Adrenal gland (tissue), 12 donors: ENCODE data around the gene TNS1. TPM values are rescaled to one million over a fixed set of nuclear protein-coding genes. Genes with fewer than 3 reads are reported as not detected.

Source experiments
- DNase-seq, 7 donors: peaks; one replicate each; pipeline ENCODE4 v3.0.0-alpha.2; 2019 to 2020
- H3K27ac ChIP-seq, 5 donors: fragments of 200-600 bp; sonication (generic) in 4 of 5; 1 replicate in 3 of 5; 2 replicates in 2 of 5; pipeline versions ENCODE4 v1.5.1 to v1.8.0; 2016 to 2020; ENCODE audit warnings: mild to moderate bottlenecking in 1 of 5
- H3K27me3 ChIP-seq: fragments of 200-600 bp; 2 replicates; pipeline ENCODE4 v1.8.0; 2021
- H3K36me3 ChIP-seq, 2 donors: fragments of 200-600 bp; replicated peaks in 1 of 2; 1 replicate in 1 of 2; 2 replicates in 1 of 2; pipeline versions ENCODE4 v1.5.1 to v1.8.0; 2018 to 2022
- H3K4me1 ChIP-seq, 2 donors: fragments of 200-600 bp; replicated peaks in 1 of 2; 1 replicate in 1 of 2; 2 replicates in 1 of 2; pipeline versions ENCODE4 v1.5.1 to v1.8.0; 2018 to 2021
- H3K4me3 ChIP-seq, 4 donors: fragments of 200-600 bp; sonication (generic) in 3 of 4; one replicate each; pipeline ENCODE4 v1.5.1; 2016 to 2018
- H3K9me3 ChIP-seq, 3 donors: fragments of 200-600 bp; sonication (generic) in 1 of 3; replicated peaks in 1 of 3; 1 replicate in 2 of 3; 2 replicates in 1 of 3; pipeline versions ENCODE4 v1.5.1 to v1.8.0; 2016 to 2021
- CTCF ChIP-seq, 6 experiments: fragments of 450-650 bp in 4 of 6; fragments of 200-600 bp in 2 of 6; sonication (generic) in 1 of 6; IDR thresholded peaks; 1 replicate in 5 of 6; 2 replicates in 1 of 6; pipeline versions ENCODE4 v1.5.1 to v1.8.0; 2016 to 2021; ENCODE audit warnings: antibody characterized with exemption in 6 of 6, mild to moderate bottlenecking in 2 of 6, moderate library complexity in 1 of 6
- POLR2A ChIP-seq, 2 donors: fragments of 450-650 bp; IDR thresholded peaks; one replicate each; pipeline ENCODE4 v1.6.1; 2017; ENCODE audit warnings: antibody characterized with exemption in 2 of 2, mild to moderate bottlenecking in 2 of 2, moderate library complexity in 1 of 2
- WGBS, 4 donors: extraction: QIAGEN DNeasy Blood & Tissue Kit in 2 of 4; methylation state at CpG; one replicate each; pipeline versions ENCODE4 v1.1.5 to v1.1.7; 2013 to 2017; 5-methylcytosine and 5-hydroxymethylcytosine counted together
- intact Hi-C, 2 donors: fragments of 100-400 bp; cut with DNase I; formaldehyde crosslinking; loops; one replicate each; pipeline versions ENCODE4 v1.14.1 to v1.15.0; 2022 to 2023
- polyA plus RNA-seq, 3 donors: library from polyadenylated mRNA; stranded (reverse); fragments of 200-250 nt in 2 of 3; fragments of 350-450 nt in 1 of 3; fragmentation: Illumina TruSeq in 1 of 3; extraction: RNeasy Lipid Tissue Mini Kit (QIAGEN cat#74804) in 1 of 3; gene quantifications; one replicate each; pipeline ENCODE4 v1.2.3, GENCODE V29; 2013 to 2014
- total RNA-seq, 9 donors: library from RNA; depleted of rRNA in 4 of 9; stranded (reverse); fragments of >200 nt in 4 of 9; fragments of 120-200 nt in 1 of 9; fragmentation: NEBNext Ultra II Directional in 1 of 9; extraction: Animal tissue kit (Norgen Biotek cat#: 25700) in 1 of 9; gene quantifications; one replicate each; pipeline versions ENCODE4 v1.1.0 to v1.2.4, GENCODE V29; 2013 to 2023
- donor health status: healthy with polysubstance abuse.
- donor health status: Bipolar disorder and iron deficiency.
- donor health status: DM: yes; HTN: yes; CAD: no.
- donor health status: DM: no; HTN: no; CAD: no.
- donor health status: DM: no; HTN: no; CAD: no.
- donor health status: DM: yes; HTN: yes; CAD: no.

The TNS1 gene
- total and polyA plus RNA-seq, 12 donors, result 34.1 to 341 (median 252) TPM

GRCh38 chr2:217937446-217937845, 65.3 kb downstream of the TNS1 start:
- H3K36me3 ChIP-seq, result peaks cover 0 to 10% of the 10 kb centered on the region in 2 donors
- WGBS, 4 donors, result 9 to 28% (median 22%) methylated on average over 6 to 8 of the region's 8 CpGs
- peak in 4 of 7 donors; percentile 58 to 68 (median 64) for DNase-seq
- no peaks in the 10 kb centered on the region for H3K9me3 ChIP-seq
- H3K4me3 ChIP-seq, result no peak overlapping the region
- intact Hi-C loops, result loop anchor here in 1 of 2 donors (10.0 kb wide), 1 partner anchor 47 kb away; no protein-coding TSS in a partner anchor
- H3K4me1 ChIP-seq, result peaks cover 83 to 97% of the 10 kb centered on the region in 2 donors
- H3K27me3 ChIP-seq, result no peaks in the 10 kb centered on the region
- H3K27ac ChIP-seq, result peak overlapping the region; percentile 40 to 98 (median 80)
- no peak for TF ChIP-seq CTCF (IDR thresholded peaks at IDR 0.05)
- TF ChIP-seq POLR2A (IDR thresholded peaks at IDR 0.05), result no peak

GRCh38 chr2:217936952-217937351, 65.8 kb downstream of the TNS1 start:
- Histone ChIP-seq H3K36me3 (peaks cover 0 to 13% of the 10 kb centered on the region in 2 donors), H3K4me1 (peaks cover 83 to 97% of the 10 kb centered on the region in 2 donors), H3K27ac (peak overlapping the region; percentile 27 to 98 (median 80)), H3K27me3 (no peaks in the 10 kb centered on the region), H3K9me3 (no peaks in the 10 kb centered on the region), H3K4me3 (no peak overlapping the region)
- no peak for DNase-seq
- 53 to 64% (median 62%) methylated on average over 9 to 10 of the region's 10 CpGs for WGBS, 4 donors
- TF ChIP-seq POLR2A (IDR thresholded peaks at IDR 0.05), result no peak
- no peak for TF ChIP-seq CTCF (IDR thresholded peaks at IDR 0.05)
- intact Hi-C loops, result loop anchor here in 1 of 2 donors (10.0 kb wide), 1 partner anchor 48 kb away; no protein-coding TSS in a partner anchor

GRCh38 chr2:217935901-217936684, 66.7 kb downstream of the TNS1 start:
- peak overlapping the region in 4 of 5 donors; percentile 68 to 98 (median 88) for H3K27ac ChIP-seq
- H3K27me3 ChIP-seq, result no peaks in the 10 kb centered on the region
- intact Hi-C loops, result loop anchor here in 1 of 2 donors (10.0 kb wide), 1 partner anchor 49 kb away; no protein-coding TSS in a partner anchor
- H3K4me3 ChIP-seq, result no peak overlapping the region
- TF ChIP-seq POLR2A (IDR thresholded peaks at IDR 0.05) (no peak), CTCF (IDR thresholded peaks at IDR 0.05) (no peak)
- DNase-seq, result no peak
- no peaks in the 10 kb centered on the region for H3K9me3 ChIP-seq
- WGBS, 4 donors, result 58 to 60% (median 58%) methylated on average over 9 to 10 of the region's 10 CpGs
- H3K4me1 ChIP-seq, result peaks cover 87 to 99% of the 10 kb centered on the region in 2 donors
- H3K36me3 ChIP-seq, result peaks cover 0 to 13% of the 10 kb centered on the region in 2 donors

GRCh38 chr2:217935235-217935879, 67.4 kb downstream of the TNS1 start:
- intact Hi-C loops, result loop anchor here in 1 of 2 donors (10.0 kb wide), 1 partner anchor 49 kb away; no protein-coding TSS in a partner anchor
- DNase-seq, result no peak
- peaks cover 0 to 13% of the 10 kb centered on the region in 2 donors for H3K36me3 ChIP-seq

More at GRCh38 chr2:217935235-217935879, 67.4 kb downstream of the TNS1 start:
- WGBS, 4 donors, result 56 to 69% (median 60%) methylated on average over 5 to 7 of the region's 7 CpGs
- Histone ChIP-seq H3K27me3 (no peaks in the 10 kb centered on the region), H3K4me3 (peak overlapping the region in 1 of 4 donors; percentile 9), H3K9me3 (no peaks in the 10 kb centered on the region), H3K4me1 (peaks cover 87 to 99% of the 10 kb centered on the region in 2 donors), H3K27ac (peak overlapping the region; percentile 56 to 98 (median 80))
- TF ChIP-seq POLR2A (IDR thresholded peaks at IDR 0.05) (no peak), CTCF (IDR thresholded peaks at IDR 0.05) (no peak)
